Hepatocyte (in vitro differentiated cells): ENCODE measurements around the gene NVL.

ENCODE experiments used
- EZH2 ChIP-seq: fragments of 200-600 bp; sonication (generic); IDR thresholded peaks from 2 replicates; pipeline ENCODE4 v1.6.1; 2016; ENCODE audit warnings: antibody characterized with exemption, mild to moderate bottlenecking, borderline replicate concordance
- EZH2phosphoT487 ChIP-seq: fragments of 200-600 bp; sonication (generic); IDR thresholded peaks from one replicate; pipeline ENCODE4 v1.6.1; 2018; ENCODE audit warnings: antibody characterized with exemption, mild to moderate bottlenecking, low read depth, moderate library complexity; ENCODE audit not compliant: unreplicated experiment, severe bottlenecking
- TF ChIP-seq, protein P1 (sequence below): fragments of 200-600 bp; sonication (generic); IDR thresholded peaks from 2 replicates; pipeline ENCODE4 v1.5.1; 2016; ENCODE audit warnings: antibody characterized with exemption, mild to moderate bottlenecking; ENCODE audit not compliant: poor library complexity

DNA sequence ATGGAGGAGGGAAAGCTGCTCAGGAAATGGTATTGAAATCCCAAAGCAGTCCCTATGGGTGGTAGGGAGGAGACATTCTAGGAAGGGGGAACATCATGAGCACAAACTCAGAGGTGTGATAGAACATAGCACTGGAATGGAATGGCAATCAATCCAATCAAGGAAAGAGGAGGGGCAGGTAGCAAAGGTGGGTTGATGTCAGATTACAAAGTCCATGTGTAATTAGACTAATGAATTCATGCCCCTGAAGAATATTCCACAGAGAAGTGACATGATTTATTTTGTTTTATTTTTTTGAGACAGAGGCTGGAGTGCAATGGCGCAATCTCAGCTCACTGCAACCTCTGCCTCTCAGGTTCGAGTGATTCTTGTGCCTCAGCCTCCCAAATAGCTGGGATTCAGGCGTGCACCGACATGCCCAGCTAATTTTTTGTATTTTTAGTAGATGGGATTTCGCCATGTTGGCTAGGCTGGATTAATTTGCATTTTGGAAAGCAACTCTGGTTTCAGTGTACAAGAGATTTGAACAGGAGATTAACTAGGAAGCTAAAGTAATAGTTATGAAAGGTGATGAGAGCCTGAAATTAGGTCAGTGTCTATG is 110.9 kb downstream of the NVL start:
- TF ChIP-seq, protein P1, sequence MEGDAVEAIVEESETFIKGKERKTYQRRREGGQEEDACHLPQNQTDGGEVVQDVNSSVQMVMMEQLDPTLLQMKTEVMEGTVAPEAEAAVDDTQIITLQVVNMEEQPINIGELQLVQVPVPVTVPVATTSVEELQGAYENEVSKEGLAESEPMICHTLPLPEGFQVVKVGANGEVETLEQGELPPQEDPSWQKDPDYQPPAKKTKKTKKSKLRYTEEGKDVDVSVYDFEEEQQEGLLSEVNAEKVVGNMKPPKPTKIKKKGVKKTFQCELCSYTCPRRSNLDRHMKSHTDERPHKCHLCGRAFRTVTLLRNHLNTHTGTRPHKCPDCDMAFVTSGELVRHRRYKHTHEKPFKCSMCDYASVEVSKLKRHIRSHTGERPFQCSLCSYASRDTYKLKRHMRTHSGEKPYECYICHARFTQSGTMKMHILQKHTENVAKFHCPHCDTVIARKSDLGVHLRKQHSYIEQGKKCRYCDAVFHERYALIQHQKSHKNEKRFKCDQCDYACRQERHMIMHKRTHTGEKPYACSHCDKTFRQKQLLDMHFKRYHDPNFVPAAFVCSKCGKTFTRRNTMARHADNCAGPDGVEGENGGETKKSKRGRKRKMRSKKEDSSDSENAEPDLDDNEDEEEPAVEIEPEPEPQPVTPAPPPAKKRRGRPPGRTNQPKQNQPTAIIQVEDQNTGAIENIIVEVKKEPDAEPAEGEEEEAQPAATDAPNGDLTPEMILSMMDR: no peak
- no peak for TF ChIP-seq EZH2
- no peak for TF ChIP-seq EZH2phosphoT487
